Measurements from ENCODE around the gene ATP5IF1. TPM values are rescaled to one million over a fixed set of nuclear protein-coding genes. Genes with fewer than 3 reads are reported as not detected.

ATP5IF1 gene
- polyA plus RNA-seq, 3 donors = 283 to 352 (median 321) TPM

DNA sequence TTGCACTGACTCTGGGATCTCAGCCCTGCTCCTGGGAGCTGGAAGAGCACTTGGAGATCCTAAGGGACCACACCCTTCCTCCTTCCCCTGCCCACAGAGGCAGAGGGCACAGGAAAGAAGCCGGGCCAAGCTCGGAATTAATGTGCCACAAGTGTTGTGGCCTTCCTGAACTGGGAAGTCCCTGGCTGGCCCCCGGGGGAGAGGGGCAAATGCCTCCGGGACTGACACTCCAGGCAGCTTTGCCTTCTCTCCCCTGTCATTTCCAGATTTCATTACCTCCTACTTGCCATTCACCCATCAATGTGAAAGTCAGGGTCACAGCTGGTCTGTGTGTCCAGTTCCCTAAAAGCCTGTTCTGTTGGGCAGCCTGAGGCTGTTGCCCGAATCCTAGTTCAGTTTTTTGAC, 45.1 kb downstream of the ATP5IF1 start:
- no peak for DNase-seq (ENCODE audit: extremely low read depth in 1 of 11, low read depth in 9 of 11, low spot score in 4 of 11)

DNA sequence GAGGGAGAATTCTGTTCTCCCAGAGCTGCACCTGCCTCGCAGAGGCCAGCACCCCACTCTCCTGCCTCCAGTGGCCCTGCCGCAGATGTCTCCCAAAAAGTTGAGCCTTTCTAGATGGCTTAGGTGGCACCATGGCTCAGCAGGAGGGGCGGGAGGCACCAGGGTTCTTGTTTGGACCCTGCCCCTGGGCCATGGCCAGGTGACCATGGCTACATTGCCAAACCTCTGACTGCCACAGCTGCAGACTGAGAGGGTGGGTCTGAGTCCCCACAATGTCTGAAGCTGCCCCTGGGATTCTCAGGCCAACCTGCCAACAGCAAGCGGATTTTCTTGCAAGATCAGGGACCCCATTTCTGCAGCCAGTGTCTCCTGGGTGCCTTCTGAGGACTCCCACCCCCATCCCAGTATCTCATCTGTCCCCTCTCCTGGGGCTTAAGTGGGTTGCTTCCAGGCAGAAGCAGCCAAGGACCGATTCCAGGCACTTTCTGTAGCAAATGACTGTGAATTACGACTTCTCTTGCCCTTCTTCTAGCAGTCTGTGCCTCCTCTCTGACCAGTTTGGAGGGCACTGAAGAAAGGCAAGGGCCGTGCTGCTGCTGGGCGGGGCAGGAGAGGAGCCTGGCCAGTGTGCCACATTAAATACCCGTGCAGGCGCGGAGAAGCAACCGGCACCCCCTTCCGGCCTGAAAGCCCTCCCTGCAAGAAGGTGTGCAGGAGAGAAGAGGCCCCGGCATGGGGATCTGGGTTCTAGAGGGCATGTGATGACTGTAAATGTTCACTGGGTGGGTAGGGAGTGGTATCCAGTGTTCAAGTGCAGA, 45.9 kb downstream of the ATP5IF1 start:
- DNase-seq (ENCODE audit: extremely low read depth in 1 of 11, low read depth in 9 of 11, low spot score in 4 of 11) = no peak

DNA sequence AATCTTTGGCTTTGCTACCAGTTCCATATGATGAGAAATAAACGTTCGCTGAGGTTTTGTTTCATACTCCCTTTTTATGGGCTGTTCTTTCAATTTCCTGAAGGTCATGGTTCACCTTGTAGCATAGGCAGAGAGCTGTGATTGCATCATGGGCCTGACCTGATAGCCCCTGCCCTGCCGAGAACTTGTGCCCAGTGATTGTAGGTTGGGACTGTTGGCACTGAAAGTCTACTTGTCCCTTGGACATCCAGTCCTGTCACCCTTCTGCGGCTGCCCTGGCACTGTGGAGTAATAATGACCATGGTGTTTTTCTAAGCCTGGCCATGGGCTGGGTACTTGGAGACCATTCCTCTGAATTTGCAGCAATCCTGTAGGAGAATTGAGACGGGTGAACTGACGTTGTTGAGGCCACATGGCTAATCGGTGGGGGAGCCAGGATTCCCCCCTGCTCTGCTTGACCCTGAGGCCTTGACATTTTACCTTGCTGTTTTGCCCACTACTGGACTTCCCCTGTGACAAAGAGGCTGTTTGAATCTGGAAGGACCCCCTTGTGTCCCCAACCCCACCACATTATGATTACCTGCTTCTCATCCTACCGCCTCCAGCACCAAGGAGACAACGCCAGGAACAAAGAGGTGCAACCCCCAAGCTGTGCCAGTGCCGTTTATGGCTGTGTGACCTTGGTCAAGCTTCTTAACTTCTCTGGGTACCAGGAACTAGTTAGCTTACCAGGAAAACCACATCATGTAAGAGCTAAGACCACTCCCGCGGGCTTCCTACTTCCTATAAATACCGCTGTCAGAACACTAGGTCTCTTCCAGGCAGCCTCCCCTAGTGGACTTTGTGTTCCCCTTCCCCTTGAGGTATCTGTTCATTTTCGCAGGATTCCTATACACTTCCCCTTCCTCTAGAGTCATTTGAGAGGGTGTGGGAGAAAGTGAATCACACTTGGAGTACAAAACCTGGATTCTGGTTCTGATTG, 46.8 kb downstream of the ATP5IF1 start:
- DNase-seq (ENCODE audit: extremely low read depth in 1 of 11, low read depth in 9 of 11, low spot score in 4 of 11) = no peak

DNA sequence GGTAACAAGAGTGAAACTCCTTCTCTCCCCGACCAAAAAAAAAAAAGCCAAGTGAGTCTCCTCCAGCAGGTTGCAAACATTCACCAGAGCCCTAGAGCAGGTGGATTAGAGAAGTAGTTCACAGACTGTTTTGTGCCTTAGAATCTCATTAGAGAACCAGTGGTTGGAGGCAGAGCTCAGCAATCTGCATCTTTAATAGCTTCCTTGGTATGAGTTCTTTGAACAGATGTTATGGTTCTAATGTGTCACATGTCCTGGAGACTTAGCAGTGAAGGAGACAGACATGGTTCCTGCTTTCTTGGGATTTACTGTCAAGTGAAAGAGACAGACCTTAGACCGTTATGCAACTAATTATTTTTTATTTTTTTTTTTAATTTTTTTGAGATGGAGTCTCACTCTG, 50.2 kb downstream of the ATP5IF1 start:
- no peak for DNase-seq (ENCODE audit: extremely low read depth in 1 of 11, low read depth in 9 of 11, low spot score in 4 of 11)

Other genes starting within 250 kb of the ATP5IF1 start
- gene EYA3, start 147.5 kb upstream of the ATP5IF1 start, polyA plus RNA-seq (ENCODE audit: insufficient read length in 3 of 3) = 10 to 100 TPM; 51.8 to 56.4 (median 54.6) TPM
- gene PTAFR, start 59.4 kb upstream of the ATP5IF1 start, polyA plus RNA-seq (ENCODE audit: insufficient read length in 3 of 3) = 1 to 10 TPM; 2.2 to 2.7 (median 2.6) TPM
- gene DNAJC8, start 3.1 kb upstream of the ATP5IF1 start, polyA plus RNA-seq (ENCODE audit: insufficient read length in 3 of 3) = 100 to 1,000 TPM; 140 to 179 (median 155) TPM
- 10 to 100 TPM; 16.8 to 19.9 (median 19.7) TPM for gene SESN2, start 23.4 kb downstream of the ATP5IF1 start, polyA plus RNA-seq (ENCODE audit: insufficient read length in 3 of 3)
- gene MED18, start 92.9 kb downstream of the ATP5IF1 start, polyA plus RNA-seq (ENCODE audit: insufficient read length in 3 of 3) = 10 to 100 TPM; 19.7 to 22.1 (median 21.7) TPM
- gene PHACTR4, start 133.6 kb downstream of the ATP5IF1 start, polyA plus RNA-seq (ENCODE audit: insufficient read length in 3 of 3) = 10 to 100 TPM; 76.7 to 89.4 (median 77.1) TPM

Data from renal cortex interstitium (tissue), 11 donors.